Stimulated activated CD4-positive, alpha-beta T cell treated with anti-CD3 and anti-CD28 coated beads, Interleukin-1b, Interleukin-23, amount 100 ng/mL, for 48 hours (primary cell): ENCODE measurements around the gene G0S2.
"Not testable (repeated sequence)": the region's sequence is repeated elsewhere in the genome, so short reads cannot be mapped to it uniquely, and the experiment has no call there.

Experiments used
- DNase-seq: peaks from one replicate; pipeline ENCODE4 v3.0.0-alpha.2; 2020

G0S2 gene

GRCh38 chr1:209685821-209686220, 10.6 kb downstream of the G0S2 start:
- peak; percentile 7 for DNase-seq

- no peak for DNase-seq
Observed at GRCh38 chr1:209686322-209686721, 11.1 kb downstream of the G0S2 start.

- DNase-seq: no peak
Observed at GRCh38 chr1:209688746-209689234, 13.6 kb downstream of the G0S2 start.

GRCh38 chr1:209689477-209689876, 14.3 kb downstream of the G0S2 start:
- DNase-seq: no peak

- no peak for DNase-seq
Observed at GRCh38 chr1:209691237-209691636, 16.0 kb downstream of the G0S2 start.

- DNase-seq: no peak
Observed at GRCh38 chr1:209692296-209692695, 17.1 kb downstream of the G0S2 start.

GRCh38 chr1:209692745-209693504, 17.7 kb downstream of the G0S2 start:
- DNase-seq: peak; percentile 72

- no peak for DNase-seq
Observed at GRCh38 chr1:209696673-209697072, 21.5 kb downstream of the G0S2 start.

GRCh38 chr1:209697126-209697525, 21.9 kb downstream of the G0S2 start:
- DNase-seq: no peak

- DNase-seq: not testable (repeated sequence)
Observed at GRCh38 chr1:209700686-209701085, 25.5 kb downstream of the G0S2 start.

- no peak for DNase-seq
Observed at GRCh38 chr1:209702832-209703231, 27.6 kb downstream of the G0S2 start.

- DNase-seq: no peak
Observed at GRCh38 chr1:209703834-209704504, 28.8 kb downstream of the G0S2 start.

- DNase-seq: no peak
Observed at GRCh38 chr1:209704584-209704983, 29.4 kb downstream of the G0S2 start, which contains the start of gene HSD11B1. Gene HSD11B1, plus strand, starts transcription at chr1:209704846. Its CDS starts 97 bp downstream, at chr1:209704943.

GRCh38 chr1:209705033-209705598, 29.9 kb downstream of the G0S2 start:
- no peak for DNase-seq

GRCh38 chr1:209706622-209707021, 31.4 kb downstream of the G0S2 start:
- DNase-seq: no peak

- DNase-seq: no peak
Observed at GRCh38 chr1:209707308-209707707, 32.1 kb downstream of the G0S2 start.

GRCh38 chr1:209708297-209708696, 33.1 kb downstream of the G0S2 start:
- DNase-seq: no peak

GRCh38 chr1:209710093-209710492, 34.9 kb downstream of the G0S2 start:
- DNase-seq: no peak

GRCh38 chr1:209710847-209711246, 35.6 kb downstream of the G0S2 start:
- DNase-seq: no peak

- DNase-seq: no peak
Observed at GRCh38 chr1:209714338-209714737, 39.1 kb downstream of the G0S2 start.

- no peak for DNase-seq
Observed at GRCh38 chr1:209715314-209715713, 40.1 kb downstream of the G0S2 start.

GRCh38 chr1:209717818-209718217, 42.6 kb downstream of the G0S2 start:
- no peak for DNase-seq

GRCh38 chr1:209720326-209720725, 45.1 kb downstream of the G0S2 start:
- DNase-seq: no peak

- no peak for DNase-seq
Observed at GRCh38 chr1:209720826-209721225, 45.6 kb downstream of the G0S2 start.
